HFFc6 (cell line): ENCODE measurements around the gene TRMT44. TPM values are rescaled to one million over a fixed set of nuclear protein-coding genes. Genes with fewer than 3 reads are reported as not detected.
"Not testable (repeated sequence)": the region's sequence is repeated elsewhere in the genome, so short reads cannot be mapped to it uniquely, and the experiment has no call there.

Source experiments
- DNase-seq: peaks from one replicate; pipeline ENCODE4 v3.0.0-alpha.2; 2018
- H3K27ac Mint-ChIP-seq: 2 replicates; pipeline ENCODE4 v1.8.0; 2020; ENCODE audit warnings: mild to moderate bottlenecking, mixed read lengths
- H3K27me3 Mint-ChIP-seq: 2 replicates; pipeline ENCODE4 v1.8.0; 2021; ENCODE audit warnings: mild to moderate bottlenecking, moderate library complexity, mixed read lengths; ENCODE audit not compliant: insufficient read depth
- H3K36me3 Mint-ChIP-seq: 2 replicates; pipeline ENCODE4 v1.8.0; 2021; ENCODE audit warnings: low read depth, mixed read lengths
- H3K4me1 Mint-ChIP-seq: 2 replicates; pipeline ENCODE4 v1.8.0; 2020; ENCODE audit warnings: low read depth, mixed read lengths
- H3K4me3 Mint-ChIP-seq: 2 replicates; pipeline ENCODE4 v1.8.0; 2020; ENCODE audit warnings: mild to moderate bottlenecking, moderate library complexity, mixed read lengths
- H3K9me3 Mint-ChIP-seq: 2 replicates; pipeline ENCODE4 v1.8.0; 2020; ENCODE audit warnings: mild to moderate bottlenecking, mixed read lengths
- CTCF ChIP-seq: fragments of 200-600 bp; sonication (generic); IDR thresholded peaks from 2 replicates; pipeline ENCODE4 v1.5.0; 2021; ENCODE audit warnings: antibody characterized with exemption, mild to moderate bottlenecking
- total RNA-seq, 6 experiments: library from RNA; stranded (reverse); fragmentation: NEBNext Ultra II Directional; extraction: Animal tissue kit (Norgen Biotek cat#: 25700); gene quantifications; 2 replicates in 1 of 6; 3 replicates in 5 of 6; pipeline ENCODE4 v1.2.3, GENCODE V29; 2021

TRMT44 gene
- total RNA-seq, 6 experiments from 2014 or later: 8.8 to 10.7 (median 10.0) TPM

GRCh38 chr4:8411351-8412180, 29.0 kb upstream of the TRMT44 start:
- no peak for TF ChIP-seq CTCF
- Mint-ChIP-seq H3K4me1 (peaks cover 8% of the 10 kb centered on the region), H3K9me3 (no peaks in the 10 kb centered on the region), H3K36me3 (peaks cover 37% of the 10 kb centered on the region), H3K4me3 (no peak overlapping the region), H3K27me3 (no peaks in the 10 kb centered on the region; the same call in 1 of the 2 replicates), H3K27ac (no peak overlapping the region)
- no peak for DNase-seq

GRCh38 chr4:8412288-8412687, 28.3 kb upstream of the TRMT44 start:
- no peak for TF ChIP-seq CTCF
- H3K9me3 Mint-ChIP-seq: no peaks in the 10 kb centered on the region
- H3K4me1 Mint-ChIP-seq: peaks cover 8% of the 10 kb centered on the region
- no peak overlapping the region for H3K4me3 Mint-ChIP-seq
- no peaks in the 10 kb centered on the region; the same call in 1 of the 2 replicates for H3K27me3 Mint-ChIP-seq
- no peak for DNase-seq
- peaks cover 37% of the 10 kb centered on the region for H3K36me3 Mint-ChIP-seq
- H3K27ac Mint-ChIP-seq: no peak overlapping the region

GRCh38 chr4:8414377-8414776, 26.2 kb upstream of the TRMT44 start:
- Mint-ChIP-seq H3K27ac (no peak overlapping the region), H3K27me3 (no peaks in the 10 kb centered on the region), H3K9me3 (no peaks in the 10 kb centered on the region), H3K36me3 (peaks cover 33% of the 10 kb centered on the region), H3K4me3 (no peak overlapping the region), H3K4me1 (peaks cover 6% of the 10 kb centered on the region)
- TF ChIP-seq CTCF: no peak
- no peak for DNase-seq

DNA sequence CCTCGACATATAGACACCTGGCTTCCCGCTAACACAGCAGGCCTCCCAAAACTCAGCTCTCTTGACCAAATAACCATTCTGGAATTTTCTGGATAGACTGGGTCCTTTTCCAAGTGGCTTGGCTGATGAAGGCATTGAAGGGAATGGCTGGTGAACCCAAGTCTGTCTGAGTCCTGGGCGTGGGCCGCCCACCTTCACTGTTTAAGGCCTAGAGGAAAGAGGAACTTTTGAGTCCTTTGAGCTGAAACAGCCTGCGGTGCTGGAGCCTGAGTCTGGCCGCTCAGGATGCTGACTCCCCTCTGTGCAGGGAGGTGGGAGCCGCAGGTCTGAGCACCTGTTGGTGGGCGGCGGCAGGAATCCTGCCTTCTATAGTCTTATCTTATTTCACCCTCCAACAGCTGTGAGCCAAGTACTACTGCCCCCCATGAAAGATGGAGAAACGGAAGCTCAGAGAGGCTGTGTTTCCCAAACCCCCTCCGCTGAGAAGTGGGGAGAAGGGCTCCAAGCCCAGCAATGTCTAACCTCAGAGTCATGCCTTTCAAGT, 23.4 kb upstream of the TRMT44 start:
- H3K9me3 Mint-ChIP-seq: no peaks in the 10 kb centered on the region
- H3K27me3 Mint-ChIP-seq: peaks cover 4% of the 10 kb centered on the region; the same call in 1 of the 2 replicates
- peaks cover 12% of the 10 kb centered on the region for H3K4me1 Mint-ChIP-seq
- no peak for DNase-seq
- H3K36me3 Mint-ChIP-seq: peaks cover 21% of the 10 kb centered on the region
- no peak overlapping the region for H3K27ac Mint-ChIP-seq
- no peak for TF ChIP-seq CTCF
- H3K4me3 Mint-ChIP-seq: no peak overlapping the region

- Mint-ChIP-seq H3K36me3 (peaks cover 8% of the 10 kb centered on the region), H3K4me3 (no peak overlapping the region), H3K9me3 (no peaks in the 10 kb centered on the region), H3K27ac (peak overlapping the region; percentile 69), H3K27me3 (peaks cover 4% of the 10 kb centered on the region; the same call in 1 of the 2 replicates), H3K4me1 (peaks cover 12% of the 10 kb centered on the region)
- peak; percentile 54 for DNase-seq
- TF ChIP-seq CTCF: no peak
These were observed 21.1 kb upstream of the TRMT44 start for GRCh38 chr4:8419222-8420041.

DNA sequence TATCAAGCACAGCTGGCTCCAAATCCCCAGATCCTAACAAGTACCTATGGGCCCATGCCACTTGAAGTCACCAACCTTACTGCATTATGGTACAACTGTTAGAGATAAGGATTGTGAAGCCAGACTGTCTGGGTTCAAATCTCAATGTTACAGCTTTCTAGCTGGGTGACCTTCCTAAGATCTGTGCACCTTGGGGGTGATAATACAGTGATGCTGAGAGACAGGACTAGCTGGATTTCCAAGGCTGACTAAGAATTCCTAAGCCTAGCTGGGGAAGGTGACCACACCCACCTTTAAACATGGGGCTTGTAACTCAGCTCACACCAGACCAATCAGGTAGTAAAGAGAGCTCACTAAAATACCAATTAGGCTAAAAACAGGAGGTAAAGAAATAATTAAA, 20.4 kb upstream of the TRMT44 start:
- H3K27me3 Mint-ChIP-seq, H3K4me3 Mint-ChIP-seq, DNase-seq, H3K9me3 Mint-ChIP-seq, H3K36me3 Mint-ChIP-seq, H3K27ac Mint-ChIP-seq: not testable (repeated sequence)
- peaks cover 12% of the 10 kb centered on the region for H3K4me1 Mint-ChIP-seq
